Femur (tissue), 1 donor: Measurements from ENCODE around the gene PRR23E.
A peak's percentile ranks its signal among the peaks of the same experiment; 100 is the strongest.

Source experiments
- DNase-seq: peaks from one replicate; pipeline ENCODE4 v3.0.0-alpha.2; 2017

Gene PRR23E

GRCh38 chr3:127192576-127193232, at the start of gene PRR23E:
Gene PRR23E (plus strand): TSS chr3:127193131. CDS start chr3:127196686, 3,555 bp downstream.
- DNase-seq = no peak

- no peak for DNase-seq
These were observed 49.8 kb upstream of the PRR23E start for GRCh38 chr3:127143172-127143571.

GRCh38 chr3:127144631-127145030, 48.3 kb upstream of the PRR23E start:
- no peak for DNase-seq

GRCh38 chr3:127145266-127145665, 47.7 kb upstream of the PRR23E start:
- DNase-seq = no peak

GRCh38 chr3:127147291-127147885, 45.5 kb upstream of the PRR23E start:
- no peak for DNase-seq

- no peak for DNase-seq
These were observed 43.2 kb upstream of the PRR23E start for GRCh38 chr3:127149621-127150310.

- no peak for DNase-seq
These were observed 42.2 kb upstream of the PRR23E start for GRCh38 chr3:127150513-127151250.

GRCh38 chr3:127151251-127151564, 41.7 kb upstream of the PRR23E start:
- DNase-seq = no peak

GRCh38 chr3:127151992-127152650, 40.8 kb upstream of the PRR23E start:
- no peak for DNase-seq

- no peak for DNase-seq
These were observed 40.0 kb upstream of the PRR23E start for GRCh38 chr3:127152684-127153505.

- DNase-seq = no peak
These were observed 39.5 kb upstream of the PRR23E start for GRCh38 chr3:127153506-127153815.

- DNase-seq = no peak
These were observed 36.4 kb upstream of the PRR23E start for GRCh38 chr3:127156338-127157050.

- DNase-seq = no peak
These were observed 35.6 kb upstream of the PRR23E start for GRCh38 chr3:127157171-127157828.

- DNase-seq = peak; percentile 63
These were observed 34.2 kb upstream of the PRR23E start for GRCh38 chr3:127158614-127159229.

GRCh38 chr3:127159543-127159942, 33.4 kb upstream of the PRR23E start:
- DNase-seq = no peak

GRCh38 chr3:127161236-127161635, 31.7 kb upstream of the PRR23E start:
- no peak for DNase-seq

GRCh38 chr3:127161973-127162579, 30.9 kb upstream of the PRR23E start:
- DNase-seq = no peak

- no peak for DNase-seq
These were observed 29.8 kb upstream of the PRR23E start for GRCh38 chr3:127162947-127163645.

- no peak for DNase-seq
These were observed 28.3 kb upstream of the PRR23E start for GRCh38 chr3:127164615-127165014.

- DNase-seq = no peak
These were observed 27.9 kb upstream of the PRR23E start for GRCh38 chr3:127165036-127165435.
